Hepatocyte (in vitro differentiated cells): ENCODE measurements around the gene RBL2. TPM values are rescaled to one million over a fixed set of nuclear protein-coding genes. Genes with fewer than 3 reads are reported as not detected.

Source experiments
- DNase-seq: peaks from one replicate; pipeline ENCODE4 v3.0.0-alpha.2; 2016; ENCODE audit warnings: low spot score
- H2AFZ ChIP-seq: fragments of 200-600 bp; sonication (generic); 2 replicates; pipeline ENCODE4 v1.6.0; 2016; ENCODE audit warnings: antibody characterized with exemption, mild to moderate bottlenecking
- H3K27ac ChIP-seq: fragments of 200-600 bp; sonication (generic); 2 replicates; pipeline ENCODE4 v1.5.1; 2016; ENCODE audit warnings: mild to moderate bottlenecking
- H3K27me3 ChIP-seq: fragments of 200-600 bp; sonication (generic); 2 replicates; pipeline ENCODE4 v1.6.1; 2016
- H3K36me3 ChIP-seq: fragments of 200-600 bp; sonication (generic); replicated peaks from 2 replicates; pipeline ENCODE4 v1.5.1; 2016; ENCODE audit warnings: low read depth; ENCODE audit not compliant: insufficient read depth
- H3K4me1 ChIP-seq: fragments of 200-600 bp; sonication (generic); 2 replicates; pipeline ENCODE4 v1.5.1; 2016; ENCODE audit warnings: mild to moderate bottlenecking, moderate library complexity; ENCODE audit not compliant: insufficient read depth
- H3K4me2 ChIP-seq: fragments of 200-600 bp; sonication (generic); 2 replicates; pipeline ENCODE4 v1.6.0; 2016
- H3K4me3 ChIP-seq: fragments of 200-600 bp; sonication (generic); 2 replicates; pipeline ENCODE4 v1.5.1; 2016; ENCODE audit warnings: mild to moderate bottlenecking
- H3K79me2 ChIP-seq: fragments of 200-600 bp; sonication (generic); 2 replicates; pipeline ENCODE4 v1.6.0; 2017; ENCODE audit warnings: mild to moderate bottlenecking
- H3K9me2 ChIP-seq: fragments of 200-600 bp; sonication (generic); replicated peaks from 2 replicates; pipeline ENCODE4 v1.6.0; 2017; ENCODE audit warnings: mild to moderate bottlenecking; ENCODE audit not compliant: insufficient read depth
- H3K9me3 ChIP-seq: fragments of 200-600 bp; sonication (generic); 2 replicates; pipeline ENCODE4 v1.5.1; 2016; ENCODE audit warnings: low read depth, mild to moderate bottlenecking
- H4K20me1 ChIP-seq: fragments of 200-600 bp; sonication (generic); 2 replicates; pipeline ENCODE4 v1.6.0; 2016; ENCODE audit warnings: mild to moderate bottlenecking; ENCODE audit not compliant: insufficient read depth, poor library complexity, severe bottlenecking
- CTCF ChIP-seq: fragments of 200-600 bp; sonication (generic); IDR thresholded peaks from 2 replicates; pipeline ENCODE4 v1.5.1; 2016; ENCODE audit warnings: antibody characterized with exemption, mild to moderate bottlenecking; ENCODE audit not compliant: poor library complexity
- EZH2 ChIP-seq: fragments of 200-600 bp; sonication (generic); IDR thresholded peaks from 2 replicates; pipeline ENCODE4 v1.6.1; 2016; ENCODE audit warnings: antibody characterized with exemption, mild to moderate bottlenecking, borderline replicate concordance
- EZH2phosphoT487 ChIP-seq: fragments of 200-600 bp; sonication (generic); IDR thresholded peaks from one replicate; pipeline ENCODE4 v1.6.1; 2018; ENCODE audit warnings: antibody characterized with exemption, mild to moderate bottlenecking, low read depth, moderate library complexity; ENCODE audit not compliant: unreplicated experiment, severe bottlenecking
- WGBS: methylation state at CpG from one replicate; pipeline ENCODE4 v1.1.6; 2016; ENCODE audit warnings: low lambda C conversion rate; ENCODE audit errors: missing lambda C conversion rate; 5-methylcytosine and 5-hydroxymethylcytosine counted together
- polyA plus RNA-seq: library from polyadenylated mRNA; unstranded; fragments of >200 nt; fragmentation: Nextera tagmentation; extraction: Ambion mirVana; gene quantifications from 2 replicates; pipeline ENCODE4 v1.2.1, GENCODE V29; 2016
- total RNA-seq: library from RNA; depleted of rRNA; stranded (reverse); fragments of >200 nt; gene quantifications from 2 replicates; pipeline ENCODE4 v1.2.3, GENCODE V29; 2014

Gene RBL2
- total and polyA plus RNA-seq, 2 experiments from 2014 or later = 17.3 to 48.8 TPM

- H3K9me2 ChIP-seq = no peaks in the 10 kb centered on the region
- no peak overlapping the region for H3K27ac ChIP-seq
- no peak for DNase-seq
- no peaks in the 10 kb centered on the region for H3K79me2 ChIP-seq
- no peaks in the 10 kb centered on the region for H3K36me3 ChIP-seq
- H3K4me2 ChIP-seq = no peak overlapping the region
- H4K20me1 ChIP-seq = no peaks in the 10 kb centered on the region
- no peaks in the 10 kb centered on the region for H3K27me3 ChIP-seq
- no peaks in the 10 kb centered on the region for H3K9me3 ChIP-seq
- H2AFZ ChIP-seq = no peak overlapping the region
- TF ChIP-seq CTCF = no peak
- no peak for TF ChIP-seq EZH2
- no peak for TF ChIP-seq EZH2phosphoT487
- 93% methylated on average over 8 of the region's 8 CpGs for WGBS
- H3K4me1 ChIP-seq = no peaks in the 10 kb centered on the region
- H3K4me3 ChIP-seq = no peak overlapping the region
Observed at GRCh38 chr16:53519417-53520091, 85.3 kb downstream of the RBL2 start.

DNA sequence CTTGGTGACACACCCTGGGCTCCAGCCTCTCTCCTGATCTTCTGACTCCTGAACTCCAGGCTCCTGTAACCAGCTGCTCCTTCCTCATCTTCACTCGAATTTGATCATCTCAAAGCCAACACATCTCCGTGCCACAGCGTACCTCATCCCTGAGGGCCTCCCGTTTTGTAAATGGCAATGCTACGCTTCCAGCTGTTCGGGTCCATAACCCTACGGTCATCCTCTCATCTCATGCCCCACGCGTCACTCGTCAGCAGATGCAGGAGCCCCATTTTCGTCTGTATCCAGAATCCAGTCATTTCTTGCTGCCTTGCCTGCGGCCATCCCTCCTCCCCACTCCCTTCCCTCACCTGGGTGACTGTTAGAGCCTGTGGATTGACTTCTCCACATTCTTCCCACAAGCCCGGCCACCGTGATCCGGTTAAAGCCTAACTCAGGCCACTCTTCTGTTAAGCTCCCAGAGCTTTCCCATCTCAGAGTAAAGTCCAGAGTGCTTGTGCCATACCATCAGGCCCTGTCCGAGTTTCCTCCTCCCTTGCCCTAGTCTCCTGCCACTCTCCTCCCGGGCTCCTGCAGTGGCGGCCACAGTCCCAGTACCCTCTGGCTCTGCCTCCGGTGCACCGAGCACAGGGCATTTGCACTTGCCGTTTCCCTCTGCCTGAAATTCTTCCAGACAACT is 89.0 kb downstream of the RBL2 start:
- Histone ChIP-seq H3K36me3 (no peaks in the 10 kb centered on the region), H3K9me3 (no peaks in the 10 kb centered on the region), H3K27ac (no peak overlapping the region), H3K79me2 (no peaks in the 10 kb centered on the region), H3K4me2 (no peak overlapping the region), H2AFZ (no peak overlapping the region), H4K20me1 (no peaks in the 10 kb centered on the region), H3K9me2 (no peaks in the 10 kb centered on the region), H3K27me3 (no peaks in the 10 kb centered on the region), H3K4me1 (no peaks in the 10 kb centered on the region), H3K4me3 (no peak overlapping the region)
- no peak for DNase-seq
- 90% methylated on average over 21 of the region's 21 CpGs for WGBS
- TF ChIP-seq EZH2phosphoT487 (no peak), EZH2 (no peak), CTCF (no peak)

DNA sequence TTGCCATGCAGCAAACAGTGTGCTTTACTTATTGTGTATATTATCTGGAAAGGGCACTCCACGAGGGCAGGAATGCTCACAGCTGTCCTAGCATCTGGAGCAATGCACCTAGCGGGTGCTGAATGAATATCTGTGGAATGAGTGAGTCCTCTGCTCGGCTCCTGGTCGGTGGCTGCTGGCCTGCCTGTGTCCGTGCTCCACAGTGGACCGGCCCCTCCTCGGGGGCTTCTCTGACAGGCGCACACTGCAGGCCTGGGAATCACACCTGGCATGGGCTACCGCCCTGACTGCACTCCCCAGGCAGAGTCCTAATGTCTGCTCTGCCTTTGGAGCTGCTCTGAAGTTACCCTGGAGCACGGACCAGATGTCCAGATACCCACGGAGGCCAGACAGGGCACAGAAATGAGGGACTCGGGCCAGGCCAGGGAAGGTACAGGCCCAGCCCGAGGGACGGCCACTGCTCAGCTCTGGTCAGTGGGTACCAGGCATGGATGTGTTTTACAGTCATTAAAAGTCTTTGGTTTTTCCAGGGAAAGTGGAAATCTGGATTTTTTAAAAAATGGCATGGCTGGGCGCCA is 89.8 kb downstream of the RBL2 start:
- no peaks in the 10 kb centered on the region for H3K36me3 ChIP-seq
- no peak overlapping the region for H2AFZ ChIP-seq
- DNase-seq = no peak
- no peak overlapping the region for H3K4me2 ChIP-seq
- WGBS = 95% methylated on average over 15 of the region's 15 CpGs
- no peak for TF ChIP-seq EZH2phosphoT487
- no peak for TF ChIP-seq EZH2
- TF ChIP-seq CTCF = no peak
- no peaks in the 10 kb centered on the region for H3K4me1 ChIP-seq
- H4K20me1 ChIP-seq = no peaks in the 10 kb centered on the region
- H3K27ac ChIP-seq = no peak overlapping the region
- H3K9me2 ChIP-seq = no peaks in the 10 kb centered on the region
- no peak overlapping the region for H3K4me3 ChIP-seq
- no peaks in the 10 kb centered on the region for H3K27me3 ChIP-seq
- no peaks in the 10 kb centered on the region for H3K9me3 ChIP-seq
- no peaks in the 10 kb centered on the region for H3K79me2 ChIP-seq
